GM19463 (cell line): ENCODE data around the gene SLC7A6OS.
"Not testable (repeated sequence)": the region's sequence is repeated elsewhere in the genome, so short reads cannot be mapped to it uniquely, and the experiment has no call there.

Source experiments
- ATAC-seq: cut with Tn5 transposase; IDR thresholded peaks from one replicate; pipeline ENCODE4 v1.9.1; 2021; ENCODE audit warnings: mild to moderate bottlenecking, moderate library complexity; ENCODE audit not compliant: unreplicated experiment

The SLC7A6OS gene

DNA sequence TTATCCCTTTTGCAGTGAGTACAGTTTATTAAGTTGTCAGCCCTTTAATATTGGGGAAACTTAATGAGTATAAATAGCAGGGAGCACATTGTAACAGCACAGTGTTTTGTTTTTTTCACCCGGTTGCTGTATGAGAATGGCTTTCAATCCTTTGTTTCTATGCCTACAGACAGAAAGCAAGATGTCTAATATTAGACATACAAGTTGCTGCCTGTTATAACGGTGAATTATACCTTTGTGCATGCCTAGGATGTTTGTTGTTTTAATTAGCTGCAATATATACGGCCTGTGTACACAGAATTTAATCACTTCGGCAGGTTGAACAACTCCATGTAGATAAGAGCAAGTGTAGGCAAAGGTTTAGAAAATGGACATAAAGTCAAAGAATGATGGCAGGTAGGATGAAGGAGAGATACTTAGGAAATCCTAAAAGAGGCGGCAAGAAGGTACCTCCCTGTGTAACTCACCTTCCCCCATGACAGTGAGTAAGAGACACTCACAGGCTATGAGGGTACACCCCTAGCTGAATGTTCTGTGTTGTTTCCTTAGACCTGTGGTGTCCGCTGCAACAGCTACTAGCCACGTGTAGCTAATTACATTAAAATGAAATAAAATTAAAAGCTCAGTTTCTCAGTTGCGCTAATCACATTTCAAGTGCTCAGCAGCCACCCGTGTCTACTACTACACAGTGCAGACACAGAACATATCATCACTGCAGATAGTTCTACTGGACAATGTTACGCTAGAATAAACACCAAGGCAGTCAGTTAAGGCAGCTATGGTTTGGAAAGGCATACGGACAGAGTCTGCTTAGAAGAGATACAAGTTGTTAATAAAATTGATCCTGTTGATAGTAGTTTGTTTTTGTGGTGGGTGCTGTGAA lies 10.9 kb downstream of the SLC7A6OS start:
- ATAC-seq = no peak

DNA sequence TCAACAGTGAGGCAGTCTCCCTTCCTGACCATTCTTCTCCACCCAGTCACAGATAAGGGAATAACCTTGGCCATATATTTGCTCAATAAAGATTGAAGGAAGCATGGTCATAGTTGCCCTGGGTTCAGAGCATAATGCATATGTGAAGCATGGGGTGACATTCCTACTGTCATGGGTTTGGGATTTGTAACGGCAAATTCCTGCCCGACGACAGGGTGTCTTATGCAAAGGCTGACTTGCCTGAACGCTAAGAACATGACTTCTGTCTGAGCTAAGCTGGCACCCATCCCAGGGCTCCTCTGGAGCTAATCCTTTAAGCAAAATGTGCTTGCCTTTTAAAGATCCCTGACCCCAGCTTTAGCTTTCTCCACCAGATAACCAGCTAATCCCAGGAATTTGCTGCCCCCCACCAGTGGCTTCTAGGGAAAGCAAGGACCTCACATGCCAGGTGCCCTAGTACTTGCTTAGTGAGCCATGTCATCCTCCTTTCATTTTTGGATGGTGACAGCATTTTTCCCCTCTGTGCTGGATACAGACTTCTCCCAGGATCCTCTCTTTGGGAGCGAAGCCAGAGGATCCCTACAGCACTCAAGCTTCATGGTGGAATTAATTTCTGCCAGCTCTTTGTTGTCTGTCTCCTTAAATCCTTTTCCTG lies 11.7 kb downstream of the SLC7A6OS start:
- no peak for ATAC-seq

- ATAC-seq = no peak
These were observed 12.4 kb downstream of the SLC7A6OS start for GRCh38 chr16:68298312-68298711.

DNA sequence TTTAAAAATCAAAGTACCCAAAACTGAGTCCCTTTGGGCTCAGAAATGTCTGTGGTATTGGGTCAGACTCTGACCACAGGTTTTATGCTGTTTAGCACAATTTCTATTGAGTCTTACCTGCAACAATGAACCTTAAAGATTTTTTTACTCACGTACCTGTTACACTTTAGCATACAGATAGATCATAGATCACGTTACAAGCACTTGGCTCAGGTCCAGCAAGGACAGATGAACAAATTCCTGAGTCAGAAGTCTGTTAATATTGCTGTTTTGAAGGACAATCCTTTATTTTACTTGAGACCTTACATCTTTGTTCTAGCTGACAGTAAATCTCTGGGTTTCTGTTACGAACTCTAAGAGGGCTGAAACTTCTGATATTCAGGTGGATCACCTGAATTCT lies 12.8 kb downstream of the SLC7A6OS start:
- ATAC-seq = no peak

DNA sequence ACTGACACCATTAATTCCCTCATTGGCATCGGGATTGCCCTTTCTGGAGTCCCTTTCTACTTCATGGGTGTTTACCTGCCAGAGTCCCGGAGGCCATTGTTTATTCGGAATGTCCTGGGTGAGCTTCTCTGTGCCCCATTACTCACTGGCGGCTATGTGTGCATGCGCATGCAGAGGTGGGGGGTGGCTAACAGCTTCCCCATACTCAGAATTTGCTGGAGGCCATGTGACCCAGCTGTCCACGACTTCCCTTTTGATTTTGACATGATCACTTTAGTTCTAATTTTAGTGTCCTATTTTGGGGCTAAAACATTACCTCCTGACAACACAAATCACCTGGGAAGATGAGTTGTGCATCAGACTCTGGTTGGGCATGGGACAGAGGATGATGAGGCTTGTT lies 14.1 kb downstream of the SLC7A6OS start:
- ATAC-seq = no peak

DNA sequence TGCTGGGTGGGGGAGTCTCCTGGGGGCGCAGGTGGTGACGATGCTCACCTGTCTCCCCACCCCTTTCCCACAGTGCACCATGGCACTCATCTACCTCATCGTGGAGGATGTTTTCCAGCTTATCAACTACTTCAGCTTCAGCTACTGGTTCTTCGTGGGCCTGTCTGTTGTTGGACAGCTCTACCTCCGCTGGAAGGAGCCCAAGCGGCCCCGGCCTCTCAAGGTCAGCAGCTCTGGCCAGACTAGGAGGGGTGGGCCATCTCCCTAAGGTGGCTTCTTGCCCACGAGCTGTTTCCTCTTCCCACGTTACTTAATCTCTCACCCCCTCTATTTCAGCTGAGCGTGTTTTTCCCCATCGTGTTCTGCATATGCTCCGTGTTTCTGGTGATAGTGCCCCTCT lies 14.5 kb downstream of the SLC7A6OS start:
- no peak for ATAC-seq

DNA sequence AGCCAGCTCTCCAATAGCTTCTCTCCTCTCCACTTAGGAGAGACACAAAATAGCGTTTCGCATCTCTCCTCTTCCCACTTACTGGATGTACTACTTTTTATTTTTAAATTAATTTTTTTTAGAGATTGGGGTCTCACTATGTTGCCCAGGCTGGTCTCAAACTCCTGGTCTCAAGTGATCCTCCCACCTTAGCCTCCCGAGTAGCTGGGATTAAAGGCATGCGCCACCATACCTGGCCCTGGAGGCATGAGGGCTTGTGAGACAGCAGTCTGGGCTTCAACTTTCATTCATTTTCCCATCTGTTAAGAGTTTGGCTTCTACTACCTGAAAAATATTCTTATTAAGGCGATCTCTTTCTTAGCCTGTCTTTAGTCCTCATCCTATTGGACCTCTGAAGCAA lies 18.3 kb downstream of the SLC7A6OS start:
- no peak for ATAC-seq

- ATAC-seq = no peak
These were observed 19.5 kb downstream of the SLC7A6OS start for GRCh38 chr16:68291227-68291626.

DNA sequence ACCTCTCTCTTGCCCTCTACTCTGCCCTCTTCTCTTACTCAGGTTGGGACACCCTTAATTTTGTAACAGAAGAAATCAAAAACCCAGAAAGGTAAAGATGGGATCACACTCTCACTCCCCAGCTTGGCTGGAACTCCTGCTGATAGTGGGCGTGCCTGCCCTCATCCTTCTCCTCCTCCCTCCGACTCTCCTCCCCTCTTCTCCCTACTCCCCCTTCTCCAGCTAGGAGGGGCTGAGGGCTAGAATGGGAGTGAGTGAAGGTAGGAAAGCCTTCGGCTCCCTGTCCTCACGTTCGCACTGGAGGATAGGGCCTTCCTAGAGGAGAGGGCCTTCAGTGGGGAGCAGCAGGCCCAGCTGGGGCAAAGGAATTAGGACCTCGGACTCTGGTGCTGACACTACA lies 20.3 kb downstream of the SLC7A6OS start:
- ATAC-seq = no peak

GRCh38 chr16:68289621-68290329 lies 21.0 kb downstream of the SLC7A6OS start:
- peak; percentile 84 for ATAC-seq

DNA sequence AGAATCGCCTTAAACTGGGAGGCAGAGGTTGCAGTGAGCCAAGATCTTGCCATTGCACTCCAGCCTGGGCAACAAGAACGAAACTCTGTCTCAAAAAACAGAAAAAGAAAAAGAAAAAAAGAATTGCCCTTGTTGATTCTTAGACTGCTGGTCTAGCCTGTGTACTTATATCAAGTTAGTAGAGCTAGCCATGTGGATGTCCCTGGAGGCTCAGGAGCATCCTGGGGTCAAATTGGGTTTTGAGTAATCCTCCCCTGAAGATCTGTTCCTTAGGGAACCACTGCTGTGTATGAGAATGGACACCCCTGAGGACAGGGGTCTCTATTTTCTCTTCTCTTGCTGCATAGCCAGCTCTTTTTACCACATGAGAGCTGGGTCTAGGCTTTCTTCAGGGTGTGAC lies 21.5 kb downstream of the SLC7A6OS start:
- peak; percentile 6 for ATAC-seq

GRCh38 chr16:68288796-68289195 lies 21.9 kb downstream of the SLC7A6OS start:
- not testable (repeated sequence) for ATAC-seq

DNA sequence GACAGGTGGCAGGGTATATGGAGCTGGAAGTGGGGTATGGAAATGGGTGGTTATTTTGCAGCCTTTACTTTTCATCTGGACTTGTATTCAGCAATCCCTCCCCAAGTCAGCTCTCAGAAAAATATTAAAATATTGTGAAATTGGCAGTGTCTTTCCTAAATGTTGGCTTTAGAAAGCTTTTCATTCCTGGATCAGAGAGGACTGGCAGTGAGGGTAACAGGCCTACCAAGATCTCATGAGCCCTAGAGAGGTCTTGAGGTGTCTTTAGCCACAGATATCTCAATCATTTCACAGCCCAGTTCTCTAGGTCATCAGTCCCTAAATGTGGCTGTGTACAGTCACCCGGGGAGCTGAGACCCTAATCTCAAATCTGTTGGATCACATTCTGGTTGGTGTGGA lies 22.5 kb downstream of the SLC7A6OS start:
- no peak for ATAC-seq

DNA sequence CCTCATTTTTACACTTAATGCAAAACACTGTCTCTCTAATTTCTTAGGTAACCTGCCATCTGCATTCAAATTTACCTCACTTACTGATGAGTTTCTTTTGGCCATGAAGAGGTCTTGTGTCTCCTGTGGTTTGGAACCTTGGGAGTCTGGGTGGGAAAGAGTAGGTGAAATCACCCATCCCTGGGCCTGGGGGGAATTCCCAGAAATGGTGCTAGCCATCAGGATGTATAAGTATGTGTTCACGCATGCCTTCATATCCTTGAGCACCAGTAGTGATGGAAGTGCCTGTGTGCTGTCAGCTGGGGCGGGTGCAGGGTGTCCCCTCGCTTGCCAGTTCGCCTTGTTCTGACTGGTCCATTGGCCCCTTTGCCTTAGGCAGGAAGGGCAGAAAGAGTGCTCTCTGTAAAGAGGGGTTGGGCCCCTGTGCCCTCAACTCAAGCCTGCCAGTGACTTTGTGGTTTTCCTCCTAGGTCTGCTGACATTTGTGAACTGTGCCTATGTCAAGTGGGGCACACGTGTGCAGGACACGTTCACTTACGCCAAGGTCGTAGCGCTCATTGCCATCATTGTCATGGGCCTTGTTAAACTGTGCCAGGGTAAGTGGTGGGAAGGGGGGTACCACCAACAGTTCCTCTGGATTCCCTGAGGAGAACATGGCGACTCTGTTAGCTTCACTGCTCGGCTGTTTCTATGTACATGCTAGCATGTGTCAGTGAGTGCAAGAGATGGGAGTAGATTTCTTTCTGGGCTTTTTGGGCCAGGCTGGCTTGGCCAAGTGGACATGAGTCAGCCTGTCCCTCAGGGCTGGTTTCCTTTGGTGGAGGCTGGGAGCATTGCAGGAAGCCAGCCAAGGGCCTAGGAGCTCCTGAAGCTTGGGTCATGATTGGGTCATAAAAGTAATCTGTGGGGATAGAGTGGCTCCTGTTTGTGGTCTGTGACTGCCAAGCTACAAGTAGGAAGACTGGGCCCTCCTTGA lies 23.2 kb downstream of the SLC7A6OS start:
- no peak for ATAC-seq

DNA sequence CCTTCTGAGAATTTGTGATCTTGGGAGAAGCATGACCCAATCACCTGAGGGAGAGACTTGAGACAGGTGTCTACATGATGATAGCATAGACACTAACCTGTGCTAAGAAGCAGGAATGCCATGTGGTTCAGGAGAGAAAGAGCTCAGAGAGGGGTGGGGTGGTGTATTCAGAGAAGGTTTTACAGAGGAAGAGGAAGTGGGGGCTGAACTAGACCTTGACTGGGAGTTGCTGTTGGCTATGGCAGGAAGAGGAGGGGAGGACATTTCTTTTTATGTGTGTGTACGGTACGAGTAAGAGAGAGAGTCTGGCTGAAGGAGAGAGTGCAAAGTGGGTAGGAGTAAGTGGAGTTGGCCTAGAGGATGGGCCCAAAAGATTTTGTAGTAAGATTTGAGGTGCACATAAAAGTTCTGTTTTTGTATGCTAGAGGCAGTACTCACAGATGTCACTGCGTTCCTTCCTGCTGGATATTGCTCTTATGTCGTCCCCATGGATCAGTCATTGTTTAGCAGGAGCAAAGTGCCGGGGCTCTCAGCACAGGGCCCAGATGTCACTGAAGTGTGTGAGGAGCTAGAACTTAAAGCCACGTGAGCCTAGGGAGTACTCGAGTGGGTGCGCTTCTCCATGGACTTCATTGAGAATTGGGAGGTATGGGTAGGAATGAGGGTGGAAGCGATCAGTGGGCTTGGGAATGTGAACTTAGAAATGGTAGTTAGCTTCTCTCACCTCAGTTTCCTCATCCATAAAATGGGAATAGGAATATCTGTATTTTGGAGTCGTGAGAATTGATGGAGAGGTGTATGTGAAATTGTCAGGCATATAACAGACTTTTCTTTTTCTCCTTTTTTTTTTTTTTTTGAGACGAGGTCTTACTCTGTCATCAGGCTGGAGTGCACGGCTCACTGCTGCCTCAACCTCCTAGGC lies 24.3 kb downstream of the SLC7A6OS start:
- ATAC-seq = no peak

DNA sequence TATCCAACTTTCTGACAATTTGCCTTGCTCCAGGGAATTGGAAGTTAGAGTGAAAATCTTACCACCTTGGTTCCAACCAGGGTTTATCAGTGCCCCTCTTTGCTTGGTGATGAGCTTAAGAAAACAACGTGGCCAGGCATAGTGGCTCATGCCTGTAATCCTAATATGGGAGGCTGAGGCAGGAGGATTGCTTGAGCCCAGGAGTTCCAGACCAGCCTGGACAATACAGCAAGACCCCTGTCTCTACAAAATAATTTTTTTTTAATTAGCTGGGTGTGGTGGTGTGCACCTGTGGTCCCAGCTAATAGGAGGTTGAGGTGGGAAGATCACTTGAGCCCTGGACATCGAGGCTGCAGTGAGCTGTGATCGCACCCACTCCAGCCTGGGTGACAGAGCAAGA lies 25.1 kb downstream of the SLC7A6OS start:
- ATAC-seq = no peak

DNA sequence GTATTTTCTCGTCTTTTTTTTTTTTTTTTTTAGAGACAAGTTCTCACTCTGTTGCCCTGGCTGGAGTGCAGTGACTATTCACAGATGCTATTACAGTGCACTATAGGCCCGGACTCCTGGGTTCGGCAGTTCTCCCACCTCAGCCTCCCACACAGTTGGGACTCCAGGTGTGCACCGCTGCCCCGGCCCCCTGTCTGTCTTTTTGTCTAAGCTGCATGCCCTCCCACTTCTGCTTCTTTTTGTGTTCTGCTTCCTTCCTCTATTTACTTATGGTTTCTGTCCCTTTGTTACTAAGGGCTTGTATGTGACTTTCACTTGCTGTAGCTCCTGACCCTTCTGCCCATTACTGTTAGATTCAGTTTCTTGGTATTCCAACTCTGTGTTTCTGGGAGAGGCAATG lies 25.9 kb downstream of the SLC7A6OS start:
- ATAC-seq = peak; percentile 33

- ATAC-seq = peak; percentile 49
These were observed 26.7 kb downstream of the SLC7A6OS start for GRCh38 chr16:68283801-68284598.

DNA sequence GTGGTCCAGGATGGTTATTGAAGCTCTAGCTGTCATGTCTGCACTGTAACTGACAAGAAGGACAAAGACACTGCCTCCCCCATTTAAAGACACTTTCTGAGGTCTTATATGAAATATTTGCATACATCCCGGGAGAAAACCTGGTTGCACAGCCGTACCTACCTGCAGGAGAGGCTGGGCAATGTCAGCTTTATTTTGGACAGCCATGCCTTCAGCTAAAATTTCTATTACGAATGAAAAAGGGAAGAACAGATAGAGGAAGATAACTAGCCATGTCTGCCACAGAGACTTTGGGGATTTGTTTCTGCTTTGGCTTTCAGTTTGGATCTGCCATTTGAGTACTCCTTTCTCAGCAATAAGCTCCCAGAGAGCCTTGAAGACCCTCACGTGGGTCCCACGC lies 27.4 kb downstream of the SLC7A6OS start:
- ATAC-seq = no peak
